Measurements from ENCODE around the gene RASSF6. TPM values are rescaled to one million over a fixed set of nuclear protein-coding genes. Genes with fewer than 3 reads are reported as not detected.

The RASSF6 gene
- total and polyA plus RNA-seq, 9 donors = 0.38 to 1.6 (median 0.97) TPM

- no peak overlapping the region for H3K27ac ChIP-seq
- intact Hi-C loops (cut with DNase I) = loop anchor here in 2 of 4 donors (10.0 kb wide), 1 partner anchor 470 kb away; no protein-coding TSS in a partner anchor
- WGBS, 3 donors = 84 to 94% (median 90%) methylated on average over 1 of the region's 1 CpG
- no peak overlapping the region for H3K4me3 ChIP-seq
- no peak for DNase-seq
- H3K36me3 ChIP-seq = no peaks in the 10 kb centered on the region
- H3K9me3 ChIP-seq = no peaks in the 10 kb centered on the region
- peaks cover 3% of the 10 kb centered on the region for H3K4me1 ChIP-seq (ENCODE audit: insufficient read depth)
- TF ChIP-seq POLR2A (IDR thresholded peaks at IDR 0.05) (no peak), EP300 (IDR thresholded peaks at IDR 0.05) (no peak), CTCF (IDR thresholded peaks at IDR 0.05) (no peak)
- H3K27me3 ChIP-seq = no peaks in the 10 kb centered on the region
These were observed 44.2 kb upstream of the RASSF6 start for GRCh38 chr4:73664470-73664869.

GRCh38 chr4:73663576-73663975, 43.3 kb upstream of the RASSF6 start:
- no peaks in the 10 kb centered on the region for H3K27me3 ChIP-seq
- no peak overlapping the region for H3K4me3 ChIP-seq
- TF ChIP-seq CTCF (IDR thresholded peaks at IDR 0.05) (no peak), EP300 (IDR thresholded peaks at IDR 0.05) (no peak), POLR2A (IDR thresholded peaks at IDR 0.05) (no peak)
- DNase-seq = no peak
- H3K4me1 ChIP-seq (ENCODE audit: insufficient read depth) = no peaks in the 10 kb centered on the region
- no peaks in the 10 kb centered on the region for H3K9me3 ChIP-seq
- no peak overlapping the region for H3K27ac ChIP-seq
- intact Hi-C loops (cut with DNase I) = loop anchor here in 2 of 4 donors (10.0 kb wide), 1 partner anchor 471 kb away; no protein-coding TSS in a partner anchor
- no peaks in the 10 kb centered on the region for H3K36me3 ChIP-seq

GRCh38 chr4:73662709-73663546, 42.7 kb upstream of the RASSF6 start:
- TF ChIP-seq POLR2A (IDR thresholded peaks at IDR 0.05) (no peak), EP300 (IDR thresholded peaks at IDR 0.05) (no peak), CTCF (IDR thresholded peaks at IDR 0.05) (peak; percentile 37 to 58 (median 54))
- intact Hi-C loops (cut with DNase I) = loop anchor here in 2 of 4 donors (10.0 kb wide), 1 partner anchor 472 kb away; no protein-coding TSS in a partner anchor
- Histone ChIP-seq H3K27me3 (no peaks in the 10 kb centered on the region), H3K4me3 (no peak overlapping the region), H3K27ac (no peak overlapping the region), H3K9me3 (no peaks in the 10 kb centered on the region), H3K36me3 (no peaks in the 10 kb centered on the region), H3K4me1 (ENCODE audit: insufficient read depth) (no peaks in the 10 kb centered on the region)
- no peak for DNase-seq
- WGBS, 3 donors = 29 to 38% (median 34%) methylated on average over 6 of the region's 6 CpGs

- 43 to 55% (median 48%) methylated on average over 2 of the region's 2 CpGs for WGBS, 3 donors
- no peak for TF ChIP-seq CTCF (IDR thresholded peaks at IDR 0.05)
- no peak for TF ChIP-seq POLR2A (IDR thresholded peaks at IDR 0.05)
- TF ChIP-seq EP300 (IDR thresholded peaks at IDR 0.05) = no peak
- intact Hi-C loops (cut with DNase I) = loop anchor here in 2 of 4 donors (10.0 kb wide), 1 partner anchor 473 kb away; no protein-coding TSS in a partner anchor
- Histone ChIP-seq H3K4me3 (no peak overlapping the region), H3K4me1 (ENCODE audit: insufficient read depth) (no peaks in the 10 kb centered on the region), H3K27ac (no peak overlapping the region), H3K27me3 (no peaks in the 10 kb centered on the region), H3K9me3 (no peaks in the 10 kb centered on the region), H3K36me3 (no peaks in the 10 kb centered on the region)
- no peak for DNase-seq
These were observed 41.4 kb upstream of the RASSF6 start for GRCh38 chr4:73661646-73662119.
